B cell (primary cell): ENCODE measurements around the gene SPTBN1.

Experiments
- CTCF ChIP-seq: fragments of 200-600 bp; IDR thresholded peaks from one replicate; pipeline ENCODE4 v1.8.0; 2022; ENCODE audit warnings: antibody characterized with exemption, mild to moderate bottlenecking
- EZH2 ChIP-seq: IDR thresholded peaks from 2 replicates; pipeline ENCODE4 v1.6.1; 2012; ENCODE audit warnings: borderline replicate concordance, low read depth, mild to moderate bottlenecking, moderate library complexity, low read length; ENCODE audit not compliant: insufficient read depth, poor library complexity, severe bottlenecking

- TF ChIP-seq CTCF (no peak), EZH2 (no peak)
Measured at GRCh38 chr2:54589340-54590215, 133.5 kb downstream of the SPTBN1 start.
